Stimulated activated CD8-positive, alpha-beta memory T cell treated with anti-CD3 and anti-CD28 coated beads, Interleukin-15, amount 100 ng/mL, for 48 hours (primary cell): ENCODE measurements around the gene CLSTN1.
A peak's percentile ranks its signal among the peaks of the same experiment; 100 is the strongest.

ENCODE experiments used
- DNase-seq, 2 donors: peaks; one replicate each; pipeline ENCODE4 v3.0.0-alpha.2; 2020; ENCODE audit warnings: low read depth in 2 of 2

CLSTN1 gene

DNA sequence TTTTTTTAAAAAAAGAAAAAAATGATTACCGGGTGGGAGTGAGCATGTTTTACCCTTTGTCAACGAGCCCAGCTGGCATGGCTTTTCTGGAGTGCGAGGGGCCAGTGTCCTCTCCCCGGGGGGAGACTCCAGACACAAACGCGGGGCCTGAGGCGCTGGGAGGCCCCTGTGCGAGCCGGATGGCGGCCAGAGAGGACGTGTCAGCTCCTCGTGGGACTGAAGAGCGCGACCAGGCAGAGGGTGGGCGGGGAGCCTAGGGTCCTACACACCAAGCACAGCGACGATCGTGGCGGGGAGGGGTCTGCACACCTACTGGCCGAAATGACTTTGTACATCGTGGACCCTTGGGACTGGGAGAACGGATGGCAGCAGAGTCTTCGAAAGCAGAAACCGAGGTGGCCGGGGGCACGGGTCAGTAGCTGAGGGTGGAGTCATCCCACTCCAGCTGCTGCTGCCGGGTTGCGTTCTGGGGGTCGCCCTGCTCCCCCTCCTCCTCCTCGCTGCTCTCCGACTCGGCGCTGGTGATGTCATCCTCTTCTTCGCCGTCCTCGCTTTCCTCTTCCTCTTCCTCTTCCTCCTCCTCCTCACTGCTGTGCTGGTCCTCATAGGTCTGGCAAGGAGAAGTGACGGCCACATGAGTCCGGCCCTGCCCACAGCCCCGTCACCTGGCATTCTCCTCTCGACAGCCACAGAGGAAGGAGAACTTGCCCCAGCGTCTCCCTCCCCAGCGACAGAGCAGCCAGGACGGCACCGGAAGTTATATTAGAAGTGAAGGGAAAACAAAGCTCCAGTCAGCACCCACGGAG lies 93.5 kb downstream of the CLSTN1 start:
- no peak for DNase-seq

DNA sequence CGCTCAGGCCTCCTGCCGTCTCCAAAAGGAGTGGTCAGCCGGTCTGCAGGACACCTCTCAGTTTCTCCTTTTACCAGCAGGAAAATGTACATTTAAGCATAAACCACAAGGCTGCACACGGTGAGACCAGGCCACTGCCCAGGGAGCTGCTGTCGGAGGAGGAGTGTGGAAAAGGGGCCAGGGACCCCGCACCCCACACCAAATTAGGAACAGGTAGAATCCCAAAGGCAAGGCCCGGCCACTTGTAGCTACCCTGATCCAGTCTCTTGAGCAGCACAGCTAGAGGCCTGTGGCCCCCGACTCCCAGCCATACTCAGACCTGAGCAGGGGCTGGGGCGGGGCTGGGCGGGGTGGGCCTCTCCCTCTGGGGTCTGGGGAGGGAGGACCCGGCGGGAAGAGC lies 94.2 kb downstream of the CLSTN1 start:
- DNase-seq, result no peak

DNA sequence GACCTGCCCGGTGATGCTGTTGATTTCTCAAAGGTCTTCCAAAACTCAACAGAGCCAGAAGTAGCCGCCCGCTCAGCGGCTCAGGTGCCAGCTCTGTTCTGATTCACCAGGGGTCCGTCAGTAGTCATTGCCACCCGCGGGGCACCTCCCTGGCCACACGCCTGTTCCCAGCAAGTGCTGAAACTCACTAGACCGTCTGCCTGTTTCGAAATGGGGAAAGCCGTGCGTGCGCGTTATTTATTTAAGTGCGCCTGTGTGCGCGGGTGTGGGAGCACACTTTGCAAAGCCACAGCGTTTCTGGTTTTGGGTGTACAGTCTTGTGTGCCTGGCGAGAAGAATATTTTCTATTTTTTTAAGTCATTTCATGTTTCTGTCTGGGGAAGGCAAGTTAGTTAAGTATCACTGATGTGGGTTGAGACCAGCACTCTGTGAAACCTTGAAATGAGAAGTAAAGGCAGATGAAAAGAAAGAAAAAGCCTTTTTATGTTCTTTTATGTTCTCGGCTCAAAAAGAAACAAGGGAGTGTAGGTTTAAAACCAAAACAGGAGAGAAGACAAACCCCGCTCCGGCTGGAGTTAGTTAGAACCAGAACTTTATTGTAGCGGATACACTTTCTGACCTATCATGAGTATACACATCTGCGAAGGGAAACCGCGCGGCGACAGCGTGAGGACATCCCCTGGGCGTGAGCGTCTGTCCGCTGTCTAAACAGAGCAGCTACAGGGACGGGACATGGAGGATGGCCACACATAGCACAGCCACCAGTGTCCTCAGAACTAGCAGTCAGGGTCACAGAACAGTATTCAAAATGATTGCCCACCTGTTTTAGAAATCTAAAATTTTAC lies 95.1 kb downstream of the CLSTN1 start:
- peak; percentile 61 to 78 for DNase-seq

DNA sequence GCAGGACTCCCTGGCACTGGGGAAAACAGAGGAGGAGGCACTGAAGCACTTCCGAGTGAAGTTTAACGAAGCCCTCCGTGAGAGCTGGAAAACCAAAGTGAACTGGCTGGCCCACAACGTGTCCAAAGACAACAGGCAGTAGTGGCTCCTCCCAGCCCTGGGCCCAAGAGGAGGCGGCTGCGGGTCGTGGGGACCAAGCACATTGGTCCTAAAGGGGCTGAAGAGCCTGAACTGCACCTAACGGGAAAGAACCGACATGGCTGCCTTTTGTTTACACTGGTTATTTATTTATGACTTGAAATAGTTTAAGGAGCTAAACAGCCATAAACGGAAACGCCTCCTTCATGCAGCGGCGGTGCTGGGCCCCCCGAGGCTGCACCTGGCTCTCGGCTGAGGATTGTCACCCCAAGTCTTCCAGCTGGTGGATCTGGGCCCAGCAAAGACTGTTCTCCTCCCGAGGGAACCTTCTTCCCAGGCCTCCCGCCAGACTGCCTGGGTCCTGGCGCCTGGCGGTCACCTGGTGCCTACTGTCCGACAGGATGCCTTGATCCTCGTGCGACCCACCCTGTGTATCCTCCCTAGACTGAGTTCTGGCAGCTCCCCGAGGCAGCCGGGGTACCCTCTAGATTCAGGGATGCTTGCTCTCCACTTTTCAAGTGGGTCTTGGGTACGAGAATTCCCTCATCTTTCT lies 96.7 kb downstream of the CLSTN1 start:
- DNase-seq, result no peak

DNA sequence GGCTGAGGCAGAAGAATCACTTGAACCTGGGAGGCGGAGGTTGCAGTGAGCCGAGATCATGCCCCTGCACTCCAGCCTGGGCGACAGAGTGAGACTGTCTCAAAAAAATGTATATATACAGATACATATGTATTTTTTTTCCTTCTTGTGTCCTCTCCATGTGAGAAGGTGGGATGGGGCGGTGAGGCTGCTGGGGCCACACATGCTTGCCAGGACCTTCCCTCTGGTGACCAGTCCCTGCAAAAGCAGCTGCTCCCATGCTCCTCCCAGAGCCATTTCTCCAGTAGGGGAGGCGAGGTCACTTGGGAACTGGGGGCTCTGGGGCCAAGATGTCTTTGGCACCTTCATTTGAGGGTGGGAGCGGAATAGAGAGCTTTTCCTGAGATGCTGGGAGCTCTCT lies 97.4 kb downstream of the CLSTN1 start:
- DNase-seq, result no peak

DNA sequence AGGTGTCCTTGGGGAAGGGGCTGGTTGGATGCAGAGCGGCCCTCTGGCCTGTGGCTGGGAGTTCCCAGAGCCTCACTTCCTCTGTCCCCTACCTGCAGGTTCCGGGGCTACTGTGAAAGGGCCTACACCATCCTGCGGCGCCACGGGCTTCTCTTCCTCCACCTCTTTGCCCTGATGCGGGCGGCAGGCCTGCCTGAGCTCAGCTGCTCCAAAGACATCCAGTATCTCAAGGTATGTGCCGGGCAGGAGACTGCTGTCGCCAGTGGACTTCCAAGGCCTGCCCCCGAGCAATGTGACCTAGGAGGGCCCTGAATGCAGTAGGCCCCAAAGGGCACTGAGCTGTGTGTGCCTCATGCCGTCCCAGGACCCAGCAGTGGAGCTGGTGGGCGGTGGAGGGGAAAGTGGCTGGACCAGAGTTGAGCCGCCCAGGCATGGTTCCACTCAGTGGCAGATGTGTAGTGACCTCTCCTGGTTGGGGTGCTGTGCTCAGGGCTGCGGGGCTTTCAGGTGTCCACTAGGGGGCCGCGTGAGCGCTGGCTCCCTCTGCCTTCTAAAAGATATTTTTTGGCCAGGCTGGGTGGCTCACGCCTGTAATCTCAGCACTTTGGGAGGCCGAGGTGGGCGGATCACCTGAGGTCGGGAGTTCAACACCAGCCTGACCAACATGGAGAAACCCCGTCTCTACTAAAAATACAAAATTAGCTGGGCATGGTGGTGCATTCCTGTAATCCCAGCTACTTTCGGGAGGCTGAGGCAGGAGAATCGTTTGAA lies 98.9 kb downstream of the CLSTN1 start:
- peak in 1 of 2 donors; percentile 54 for DNase-seq

DNA sequence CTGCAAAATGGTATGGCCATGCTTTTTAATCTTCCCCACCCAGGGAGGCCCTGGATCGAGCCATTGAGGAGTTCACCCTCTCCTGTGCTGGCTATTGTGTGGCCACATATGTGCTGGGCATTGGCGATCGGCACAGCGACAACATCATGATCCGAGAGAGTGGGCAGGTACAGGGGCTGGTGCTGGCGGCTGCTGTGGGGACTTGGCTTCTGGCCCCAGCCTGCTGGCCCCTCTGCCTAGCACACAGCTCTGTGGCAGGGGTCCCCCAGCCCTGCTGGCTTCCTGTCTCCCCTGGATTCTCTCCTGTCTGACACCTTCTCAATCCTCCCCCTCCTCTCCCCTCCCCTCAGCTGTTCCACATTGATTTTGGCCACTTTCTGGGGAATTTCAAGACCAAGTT lies 99.8 kb downstream of the CLSTN1 start:
- no peak for DNase-seq

DNA sequence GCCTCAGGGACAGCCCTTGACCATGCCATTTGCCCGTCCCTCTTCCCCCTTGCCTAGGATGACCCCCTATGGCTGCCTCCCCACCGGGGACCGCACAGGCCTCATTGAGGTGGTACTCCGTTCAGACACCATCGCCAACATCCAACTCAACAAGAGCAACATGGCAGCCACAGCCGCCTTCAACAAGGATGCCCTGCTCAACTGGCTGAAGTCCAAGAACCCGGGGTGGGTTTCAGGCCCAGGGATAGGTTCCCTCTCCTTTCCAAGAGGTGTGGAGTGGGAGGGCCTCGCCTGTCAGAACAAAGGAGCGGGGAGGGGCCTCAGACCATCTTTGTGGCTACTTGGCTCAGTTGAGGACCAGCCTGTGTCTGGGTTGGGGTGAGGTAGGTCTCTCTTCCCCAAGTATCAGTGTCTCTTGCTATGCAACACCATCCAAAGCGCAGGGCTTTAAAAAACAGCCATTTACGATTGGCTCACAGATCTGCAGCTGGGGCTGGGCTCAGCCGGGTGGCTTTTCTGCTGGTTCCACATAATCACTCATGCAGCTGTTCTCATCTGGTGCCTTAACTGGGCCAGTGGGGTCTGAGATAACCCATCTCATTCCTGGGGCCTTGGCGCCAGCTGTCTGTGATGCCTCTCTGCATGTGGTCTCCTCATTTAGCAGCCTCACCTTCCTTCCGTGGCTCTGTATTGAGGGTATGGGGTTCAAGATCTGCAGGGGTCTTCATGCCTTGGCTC lies 100.5 kb downstream of the CLSTN1 start:
- no peak for DNase-seq

DNA sequence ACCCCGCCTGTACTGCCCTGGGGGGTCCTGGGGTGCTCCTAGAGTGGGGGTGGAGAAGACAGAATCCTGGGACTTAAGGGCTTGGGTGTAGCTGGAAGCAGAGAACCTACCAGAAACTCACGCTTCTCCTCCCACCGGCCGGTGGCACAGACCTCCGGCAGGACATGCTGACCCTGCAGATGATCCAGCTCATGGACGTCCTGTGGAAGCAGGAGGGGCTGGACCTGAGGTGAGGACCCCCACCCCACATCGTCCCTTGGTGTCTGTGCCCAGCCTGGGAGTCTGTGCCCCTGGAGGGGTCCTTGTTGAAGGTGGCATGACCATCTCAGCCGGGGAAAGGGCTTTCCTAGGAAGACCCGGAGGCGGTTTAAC lies 101.4 kb downstream of the CLSTN1 start:
- no peak for DNase-seq

DNA sequence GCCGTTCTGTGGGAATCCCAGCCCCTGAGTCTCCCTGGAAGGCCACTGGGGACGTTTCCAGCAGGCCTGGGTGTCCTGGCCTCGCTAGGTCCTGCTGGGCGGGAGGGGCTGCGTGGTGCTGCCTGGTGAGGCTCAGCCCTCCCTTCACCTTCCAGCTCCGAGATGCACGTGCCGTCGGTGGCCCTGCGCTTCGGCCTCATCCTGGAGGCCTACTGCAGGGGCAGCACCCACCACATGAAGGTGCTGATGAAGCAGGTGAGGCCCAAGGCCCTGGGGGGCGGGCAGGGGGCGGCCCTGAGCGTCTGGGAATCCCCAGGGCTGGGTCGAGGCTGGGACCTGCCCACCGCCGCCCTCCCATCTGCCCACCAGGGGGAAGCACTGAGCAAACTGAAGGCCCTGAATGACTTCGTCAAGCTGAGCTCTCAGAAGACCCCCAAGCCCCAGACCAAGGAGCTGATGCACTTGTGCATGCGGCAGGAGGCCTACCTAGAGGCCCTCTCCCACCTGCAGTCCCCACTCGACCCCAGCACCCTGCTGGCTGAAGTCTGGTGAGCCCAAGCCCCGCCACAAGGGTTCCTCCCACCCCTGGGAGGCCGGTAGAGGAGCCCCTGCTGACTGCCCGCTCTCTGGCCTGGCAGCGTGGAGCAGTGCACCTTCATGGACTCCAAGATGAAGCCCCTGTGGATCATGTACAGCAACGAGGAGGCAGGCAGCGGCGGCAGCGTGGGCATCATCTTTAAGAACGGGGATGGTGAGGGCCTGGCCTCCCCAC lies 102.0 kb downstream of the CLSTN1 start:
- DNase-seq, result peak; percentile 62 to 64

DNA sequence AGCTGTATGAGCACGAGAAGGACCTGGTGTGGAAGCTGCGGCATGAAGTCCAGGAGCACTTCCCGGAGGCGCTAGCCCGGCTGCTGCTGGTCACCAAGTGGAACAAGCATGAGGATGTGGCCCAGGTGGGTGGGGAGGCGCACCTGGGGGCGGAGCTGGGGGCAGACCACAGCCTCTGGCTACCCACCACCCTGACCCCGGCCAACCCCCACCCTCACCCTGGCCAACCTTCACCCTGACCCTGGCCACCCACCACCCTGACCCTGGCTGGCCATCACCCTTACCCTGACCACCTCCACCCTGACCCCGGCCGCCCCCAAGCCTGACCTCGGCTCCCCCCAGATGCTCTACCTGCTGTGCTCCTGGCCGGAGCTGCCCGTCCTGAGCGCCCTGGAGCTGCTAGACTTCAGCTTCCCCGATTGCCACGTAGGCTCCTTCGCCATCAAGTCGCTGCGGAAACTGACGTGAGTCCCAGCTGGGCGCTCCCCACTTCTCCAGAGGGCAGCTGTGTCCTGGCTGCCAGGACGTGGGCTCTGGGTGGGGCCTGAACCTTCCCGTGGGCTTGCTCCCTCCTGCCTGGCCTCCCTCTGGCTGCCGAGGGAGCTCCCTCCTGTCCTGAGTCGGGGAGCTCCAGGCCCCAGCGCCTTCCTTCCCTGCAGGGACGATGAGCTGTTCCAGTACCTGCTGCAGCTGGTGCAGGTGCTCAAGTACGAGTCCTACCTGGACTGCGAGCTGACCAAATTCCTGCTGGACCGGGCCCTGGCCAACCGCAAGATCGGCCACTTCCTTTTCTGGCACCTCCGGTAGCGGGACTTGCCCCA lies 102.8 kb downstream of the CLSTN1 start:
- no peak for DNase-seq

DNA sequence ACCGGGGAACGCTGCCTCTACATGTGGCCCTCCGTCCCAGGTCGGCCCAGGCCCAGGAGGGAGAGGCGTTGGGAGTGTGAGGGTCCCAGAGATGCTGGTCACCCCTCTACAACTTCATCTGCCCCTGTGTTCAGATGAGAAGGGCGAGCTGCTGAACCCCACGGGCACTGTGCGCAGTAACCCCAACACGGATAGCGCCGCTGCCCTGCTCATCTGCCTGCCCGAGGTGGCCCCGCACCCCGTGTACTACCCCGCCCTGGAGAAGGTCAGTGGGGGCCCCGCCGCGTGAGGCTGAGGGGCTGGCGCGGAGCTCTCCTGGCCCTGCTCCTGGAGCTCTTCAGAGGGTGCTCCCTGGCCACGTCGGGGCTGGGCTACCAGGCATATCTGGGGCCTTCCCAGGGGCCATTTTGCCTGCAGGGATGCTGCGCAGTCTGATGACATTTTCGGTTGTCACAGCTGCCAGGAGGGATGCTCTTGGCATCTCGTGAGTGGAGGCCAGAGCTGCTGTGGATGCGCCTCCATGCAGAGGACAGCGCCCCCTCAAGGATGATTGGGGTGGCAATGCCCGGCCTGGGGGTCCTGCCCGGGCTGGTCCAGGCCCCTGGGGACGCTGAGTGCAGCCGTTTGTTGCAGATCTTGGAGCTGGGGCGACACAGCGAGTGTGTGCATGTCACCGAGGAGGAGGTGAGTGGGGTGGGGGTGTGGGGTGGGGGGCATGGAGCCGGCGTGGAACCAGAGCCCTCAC lies 103.6 kb downstream of the CLSTN1 start:
- no peak for DNase-seq

DNA sequence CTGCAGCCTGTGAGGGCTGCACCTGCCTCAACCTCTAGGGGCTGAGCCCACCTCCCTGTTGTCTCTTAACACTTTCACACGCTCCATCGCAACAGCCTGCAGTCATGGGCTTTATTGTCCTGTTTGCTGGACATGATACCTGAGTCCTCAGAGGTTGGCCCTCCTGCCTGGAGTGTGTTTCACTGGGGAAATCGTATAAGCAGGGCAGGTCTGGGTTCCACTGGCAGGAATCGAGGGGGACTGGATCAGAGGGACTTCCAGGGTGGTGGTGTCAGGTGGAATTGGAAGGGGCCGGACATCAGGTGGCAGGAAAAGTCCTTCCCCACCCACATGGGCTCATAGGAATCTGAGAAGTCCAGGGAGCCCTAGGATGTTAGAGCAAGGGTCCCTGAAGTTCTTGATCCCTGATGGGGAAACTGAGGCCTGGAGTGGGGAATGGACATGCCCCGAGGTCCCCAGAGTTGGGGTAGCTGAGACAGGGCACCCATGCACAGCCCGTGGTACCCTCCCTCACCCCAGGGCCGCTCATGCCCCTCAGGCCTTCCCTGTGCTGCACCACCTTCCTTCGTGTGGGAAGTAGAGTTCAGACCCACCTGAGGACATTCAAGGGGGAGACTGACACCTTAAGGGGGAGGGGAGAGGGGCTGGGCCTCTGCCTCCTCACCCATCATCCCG lies 105.6 kb downstream of the CLSTN1 start:
- no peak for DNase-seq

DNA sequence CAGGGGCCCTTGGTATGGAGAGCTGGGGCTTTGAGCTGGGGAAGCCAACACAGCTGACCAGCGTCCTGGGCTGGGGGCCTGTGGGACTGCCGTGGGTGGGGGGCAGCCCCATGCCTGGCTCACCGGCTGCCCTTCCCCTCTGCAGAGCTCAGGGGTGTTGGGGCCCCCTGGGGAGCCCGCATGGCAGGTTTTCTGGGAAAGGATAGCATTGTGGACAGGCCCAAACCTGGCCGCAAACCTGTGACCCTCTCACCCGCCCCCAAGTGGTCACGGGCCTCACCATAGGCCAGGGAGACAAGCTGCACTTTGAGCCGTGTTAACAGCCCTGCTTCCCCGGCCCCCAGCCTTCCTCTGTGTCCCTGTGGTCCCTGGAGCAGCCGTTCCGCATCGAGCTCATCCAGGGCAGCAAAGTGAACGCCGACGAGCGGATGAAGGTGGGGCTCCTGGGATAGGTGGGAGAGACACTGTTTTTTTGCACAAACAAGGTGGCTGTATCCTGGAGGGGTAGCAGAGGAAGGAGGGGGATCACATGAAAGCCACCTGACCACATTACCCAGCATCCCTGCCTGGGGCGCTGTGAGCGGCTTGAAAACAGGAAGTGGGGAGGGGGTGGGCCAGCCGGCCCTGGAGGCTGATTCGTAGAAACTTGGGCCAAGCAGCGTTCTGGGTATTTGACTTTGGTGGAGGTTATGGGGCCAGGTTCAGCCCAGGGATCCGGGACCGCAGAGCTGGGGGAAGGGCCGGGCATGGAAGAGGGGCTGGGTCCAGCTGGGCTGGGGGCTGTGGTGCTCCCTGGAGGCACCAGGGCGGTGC lies 106.4 kb downstream of the CLSTN1 start:
- DNase-seq, result peak; percentile 80 to 87

DNA sequence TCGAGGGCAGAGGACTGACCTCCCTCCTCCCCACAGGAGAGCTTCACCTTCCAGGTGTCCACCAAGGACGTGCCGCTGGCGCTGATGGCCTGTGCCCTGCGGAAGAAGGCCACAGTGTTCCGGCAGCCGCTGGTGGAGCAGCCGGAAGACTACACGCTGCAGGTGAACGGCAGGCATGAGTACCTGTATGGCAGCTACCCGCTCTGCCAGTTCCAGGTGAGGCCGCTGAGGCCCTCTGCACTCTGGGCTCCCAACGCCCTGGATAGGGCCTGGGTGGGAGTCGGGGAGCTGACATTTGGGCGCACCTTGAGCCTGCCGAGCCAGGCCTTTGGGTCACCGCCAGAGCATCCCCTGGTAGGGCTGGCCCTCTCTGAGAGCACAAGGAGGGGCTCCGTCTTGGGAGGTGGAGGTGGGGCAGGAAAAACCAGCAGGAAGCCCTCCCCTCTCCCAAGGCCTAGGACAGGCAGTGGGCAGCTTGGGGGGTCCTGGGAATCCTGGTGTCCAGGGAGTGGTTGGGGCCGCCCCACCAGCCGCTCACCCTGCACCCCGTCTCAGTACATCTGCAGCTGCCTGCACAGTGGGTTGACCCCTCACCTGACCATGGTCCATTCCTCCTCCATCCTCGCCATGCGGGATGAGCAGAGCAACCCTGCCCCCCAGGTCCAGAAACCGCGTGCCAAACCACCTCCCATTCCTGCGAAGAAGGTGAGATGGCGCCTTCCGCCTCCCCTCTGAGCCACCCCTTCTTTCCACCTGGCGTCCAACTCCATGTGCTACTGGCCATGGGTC lies 107.2 kb downstream of the CLSTN1 start:
- no peak for DNase-seq

DNA sequence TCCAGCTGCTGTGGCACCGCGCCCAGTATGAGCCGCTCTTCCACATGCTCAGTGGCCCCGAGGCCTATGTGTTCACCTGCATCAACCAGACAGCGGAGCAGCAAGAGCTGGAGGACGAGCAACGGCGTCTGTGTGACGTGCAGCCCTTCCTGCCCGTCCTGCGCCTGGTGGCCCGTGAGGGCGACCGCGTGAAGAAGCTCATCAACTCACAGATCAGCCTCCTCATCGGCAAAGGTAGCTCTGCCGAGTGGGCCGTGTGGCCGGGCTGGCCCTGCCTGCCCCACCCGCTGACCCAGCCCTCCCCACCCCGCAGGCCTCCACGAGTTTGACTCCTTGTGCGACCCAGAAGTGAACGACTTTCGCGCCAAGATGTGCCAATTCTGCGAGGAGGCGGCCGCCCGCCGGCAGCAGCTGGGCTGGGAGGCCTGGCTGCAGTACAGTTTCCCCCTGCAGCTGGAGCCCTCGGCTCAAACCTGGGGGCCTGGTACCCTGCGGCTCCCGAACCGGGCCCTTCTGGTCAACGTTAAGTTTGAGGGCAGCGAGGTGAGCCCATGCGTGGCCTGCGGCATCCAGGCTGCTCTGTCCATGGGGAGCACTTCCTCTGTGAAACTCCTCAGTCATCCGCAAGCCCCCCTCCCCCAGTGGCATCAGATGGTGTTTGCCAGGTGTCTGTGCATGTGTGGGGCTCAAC lies 108.1 kb downstream of the CLSTN1 start:
- peak; percentile 49 to 52 for DNase-seq
